ENCODE results near the gene SYNPO2.
A peak's percentile ranks its signal among the peaks of the same experiment; 100 is the strongest.

The SYNPO2 gene

GRCh38 chr4:119035951-119036737 is 147.5 kb downstream of the SYNPO2 start:
- TF ChIP-seq TEAD4 (IDR thresholded peaks at IDR 0.05) = no peak

DNA sequence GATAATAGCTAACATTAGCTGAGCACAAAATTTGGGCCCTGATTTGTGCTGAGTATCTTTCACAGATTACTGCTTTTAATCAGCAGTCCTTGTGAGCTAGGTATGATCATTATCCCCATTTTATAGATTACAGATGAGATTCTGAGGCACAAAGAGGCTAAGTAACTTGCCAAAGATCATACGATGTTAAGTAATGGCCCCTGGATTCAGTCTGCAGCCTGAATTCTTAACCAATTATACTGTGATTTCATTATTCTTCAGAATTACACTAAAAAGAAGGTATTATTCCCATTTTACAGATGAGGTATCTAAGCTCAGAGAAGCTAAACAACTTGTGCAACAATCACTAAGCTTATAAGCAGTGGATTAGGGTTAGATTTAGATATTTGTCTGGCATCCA is 149.1 kb downstream of the SYNPO2 start:
- TF ChIP-seq TCF12 (IDR thresholded peaks at IDR 0.05; ENCODE audit: low read depth) (no peak), EP300 (IDR thresholded peaks at IDR 0.05; ENCODE audit: borderline replicate concordance) (no peak), TAF1 (IDR thresholded peaks at IDR 0.05; ENCODE audit: low read depth) (no peak), FOXM1 (IDR thresholded peaks at IDR 0.05; ENCODE audit: borderline replicate concordance, low read depth) (no peak), RAD21 (IDR thresholded peaks at IDR 0.05; ENCODE audit: low read depth) (no peak), CREB1 (IDR thresholded peaks at IDR 0.05; ENCODE audit: low read depth) (no peak), CEBPB (IDR thresholded peaks at IDR 0.05) (no peak), EGR1 (IDR thresholded peaks at IDR 0.05) (no peak), YY1 (IDR thresholded peaks at IDR 0.05; ENCODE audit: low read depth) (no peak), TEAD4 (IDR thresholded peaks at IDR 0.05) (no peak), ZBTB7A (IDR thresholded peaks at IDR 0.05; ENCODE audit: low read depth) (no peak), NFIC (IDR thresholded peaks at IDR 0.05) (no peak)
- TF ChIP-seq, protein P1, sequence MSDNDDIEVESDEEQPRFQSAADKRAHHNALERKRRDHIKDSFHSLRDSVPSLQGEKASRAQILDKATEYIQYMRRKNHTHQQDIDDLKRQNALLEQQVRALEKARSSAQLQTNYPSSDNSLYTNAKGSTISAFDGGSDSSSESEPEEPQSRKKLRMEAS (IDR thresholded peaks at IDR 0.05) = no peak
- TF ChIP-seq, protein P2, sequence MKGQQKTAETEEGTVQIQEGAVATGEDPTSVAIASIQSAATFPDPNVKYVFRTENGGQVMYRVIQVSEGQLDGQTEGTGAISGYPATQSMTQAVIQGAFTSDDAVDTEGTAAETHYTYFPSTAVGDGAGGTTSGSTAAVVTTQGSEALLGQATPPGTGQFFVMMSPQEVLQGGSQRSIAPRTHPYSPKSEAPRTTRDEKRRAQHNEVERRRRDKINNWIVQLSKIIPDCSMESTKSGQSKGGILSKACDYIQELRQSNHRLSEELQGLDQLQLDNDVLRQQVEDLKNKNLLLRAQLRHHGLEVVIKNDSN (IDR thresholded peaks at IDR 0.05) = no peak
- TF ChIP-seq, protein P3, sequence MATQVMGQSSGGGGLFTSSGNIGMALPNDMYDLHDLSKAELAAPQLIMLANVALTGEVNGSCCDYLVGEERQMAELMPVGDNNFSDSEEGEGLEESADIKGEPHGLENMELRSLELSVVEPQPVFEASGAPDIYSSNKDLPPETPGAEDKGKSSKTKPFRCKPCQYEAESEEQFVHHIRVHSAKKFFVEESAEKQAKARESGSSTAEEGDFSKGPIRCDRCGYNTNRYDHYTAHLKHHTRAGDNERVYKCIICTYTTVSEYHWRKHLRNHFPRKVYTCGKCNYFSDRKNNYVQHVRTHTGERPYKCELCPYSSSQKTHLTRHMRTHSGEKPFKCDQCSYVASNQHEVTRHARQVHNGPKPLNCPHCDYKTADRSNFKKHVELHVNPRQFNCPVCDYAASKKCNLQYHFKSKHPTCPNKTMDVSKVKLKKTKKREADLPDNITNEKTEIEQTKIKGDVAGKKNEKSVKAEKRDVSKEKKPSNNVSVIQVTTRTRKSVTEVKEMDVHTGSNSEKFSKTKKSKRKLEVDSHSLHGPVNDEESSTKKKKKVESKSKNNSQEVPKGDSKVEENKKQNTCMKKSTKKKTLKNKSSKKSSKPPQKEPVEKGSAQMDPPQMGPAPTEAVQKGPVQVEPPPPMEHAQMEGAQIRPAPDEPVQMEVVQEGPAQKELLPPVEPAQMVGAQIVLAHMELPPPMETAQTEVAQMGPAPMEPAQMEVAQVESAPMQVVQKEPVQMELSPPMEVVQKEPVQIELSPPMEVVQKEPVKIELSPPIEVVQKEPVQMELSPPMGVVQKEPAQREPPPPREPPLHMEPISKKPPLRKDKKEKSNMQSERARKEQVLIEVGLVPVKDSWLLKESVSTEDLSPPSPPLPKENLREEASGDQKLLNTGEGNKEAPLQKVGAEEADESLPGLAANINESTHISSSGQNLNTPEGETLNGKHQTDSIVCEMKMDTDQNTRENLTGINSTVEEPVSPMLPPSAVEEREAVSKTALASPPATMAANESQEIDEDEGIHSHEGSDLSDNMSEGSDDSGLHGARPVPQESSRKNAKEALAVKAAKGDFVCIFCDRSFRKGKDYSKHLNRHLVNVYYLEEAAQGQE (IDR thresholded peaks at IDR 0.05; ENCODE audit: low read depth) = no peak

GRCh38 chr4:119038116-119038841 is 149.6 kb downstream of the SYNPO2 start:
- TF ChIP-seq, protein P1 (IDR thresholded peaks at IDR 0.05) = no peak
- TF ChIP-seq, protein P2 (IDR thresholded peaks at IDR 0.05) = no peak
- TF ChIP-seq CREB1 (IDR thresholded peaks at IDR 0.05; ENCODE audit: low read depth) (no peak), YY1 (IDR thresholded peaks at IDR 0.05; ENCODE audit: low read depth) (no peak), RAD21 (IDR thresholded peaks at IDR 0.05; ENCODE audit: low read depth) (no peak), FOXM1 (IDR thresholded peaks at IDR 0.05; ENCODE audit: borderline replicate concordance, low read depth) (no peak), TAF1 (IDR thresholded peaks at IDR 0.05; ENCODE audit: low read depth) (no peak), EGR1 (IDR thresholded peaks at IDR 0.05) (no peak), TEAD4 (IDR thresholded peaks at IDR 0.05) (no peak), NFIC (IDR thresholded peaks at IDR 0.05) (no peak), ZBTB7A (IDR thresholded peaks at IDR 0.05; ENCODE audit: low read depth) (no peak)
- TF ChIP-seq, protein P3 (IDR thresholded peaks at IDR 0.05; ENCODE audit: low read depth) = no peak

DNA sequence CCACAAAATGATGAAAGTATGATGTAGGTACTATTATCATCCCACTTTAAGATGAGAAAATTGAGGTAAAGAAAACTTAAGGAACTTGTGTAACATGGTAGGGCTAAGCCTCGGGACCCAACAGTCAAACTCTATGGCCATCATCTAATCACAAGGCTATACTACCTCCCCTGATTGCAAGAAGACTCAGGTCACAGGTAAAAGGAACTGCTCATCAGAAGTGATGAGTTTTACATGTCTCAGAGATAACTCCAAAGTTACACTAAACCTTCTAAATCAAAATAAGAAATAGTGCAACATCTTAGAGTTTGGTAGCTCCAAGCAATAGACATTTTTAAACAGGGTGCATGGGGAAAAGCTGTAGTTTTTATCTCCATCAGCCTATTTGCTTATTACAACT is 150.5 kb downstream of the SYNPO2 start:
- TF ChIP-seq FOXM1 (IDR thresholded peaks at IDR 0.05; ENCODE audit: borderline replicate concordance, low read depth) = no peak
- no peak for TF ChIP-seq CEBPB (IDR thresholded peaks at IDR 0.05)

GRCh38 chr4:119039779-119040178 is 151.1 kb downstream of the SYNPO2 start:
- peak; percentile 27; the same call in 1 of the 2 replicates for TF ChIP-seq RAD21 (IDR thresholded peaks at IDR 0.05; ENCODE audit: low read depth)
- TF ChIP-seq, protein P3 (IDR thresholded peaks at IDR 0.05; ENCODE audit: low read depth) = no peak
